ENCODE data around the gene LYPLAL1.

DNA sequence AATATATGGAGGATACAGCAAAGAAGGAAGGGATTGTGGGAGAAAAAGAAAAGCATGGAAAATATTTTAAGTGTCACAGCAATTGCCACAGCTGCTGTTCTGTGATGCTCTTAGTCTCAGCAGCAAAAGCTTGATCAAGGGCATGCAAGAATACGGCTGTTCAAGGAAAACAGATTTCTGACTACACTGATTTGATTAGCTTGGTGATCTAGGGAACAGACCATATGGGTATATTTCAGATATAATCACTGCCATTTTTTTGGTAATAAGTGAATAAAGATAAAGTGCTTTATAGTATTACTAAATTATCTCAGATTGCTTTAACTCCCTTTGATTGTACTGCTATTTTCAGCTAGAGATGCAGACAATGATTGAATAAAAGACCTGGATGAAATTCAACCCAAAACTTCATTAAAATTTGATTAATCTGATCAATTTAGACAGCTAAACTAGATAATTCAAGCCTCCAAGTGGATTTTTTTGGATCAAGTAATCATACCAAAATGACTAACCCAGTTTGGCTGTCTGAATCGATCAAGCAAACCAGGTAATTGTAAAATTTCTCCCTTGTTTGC is 33.3 kb upstream of the LYPLAL1 start:
- TF ChIP-seq CTCF (IDR thresholded peaks at IDR 0.05) (no peak), POLR2A (IDR thresholded peaks at IDR 0.05) (no peak)

Data from heart left ventricle (tissue), 13 donors.